Measurements from ENCODE around the gene IFRD2.
A peak's percentile ranks its signal among the peaks of the same experiment; 100 is the strongest.

IFRD2 gene

DNA sequence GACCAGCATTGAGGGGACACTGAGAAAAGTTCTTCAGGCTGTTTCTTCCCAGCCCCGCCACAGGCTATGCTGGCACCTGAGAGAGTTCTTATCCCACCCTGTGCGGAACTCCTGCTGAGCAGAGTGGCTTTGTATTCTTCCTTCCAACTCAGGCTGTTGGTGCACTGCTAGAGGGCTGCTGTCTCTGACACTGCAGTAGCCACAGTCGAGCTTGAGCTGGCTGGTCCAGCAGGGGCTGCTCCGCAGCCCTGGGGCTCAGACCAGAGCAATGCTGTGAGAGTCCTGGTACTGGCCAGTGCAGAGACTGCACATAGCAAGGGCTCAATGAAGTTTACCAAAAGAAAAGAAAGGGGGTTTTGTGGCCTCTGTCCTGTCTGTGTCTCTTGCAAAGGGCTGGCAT, 52.6 kb downstream of the IFRD2 start:
- no peak for TF ChIP-seq CTCF (IDR thresholded peaks at IDR 0.05; ENCODE audit: borderline replicate concordance, control extremely low read depth, extremely low read depth, insufficient read depth, missing control alignments)
- DNase-seq (ENCODE audit: low spot score) = no peak
- in situ Hi-C loops (cut with MboI; ENCODE audit: low sequenced_read_pairs, unreplicated experiment) = no loop called here

DNA sequence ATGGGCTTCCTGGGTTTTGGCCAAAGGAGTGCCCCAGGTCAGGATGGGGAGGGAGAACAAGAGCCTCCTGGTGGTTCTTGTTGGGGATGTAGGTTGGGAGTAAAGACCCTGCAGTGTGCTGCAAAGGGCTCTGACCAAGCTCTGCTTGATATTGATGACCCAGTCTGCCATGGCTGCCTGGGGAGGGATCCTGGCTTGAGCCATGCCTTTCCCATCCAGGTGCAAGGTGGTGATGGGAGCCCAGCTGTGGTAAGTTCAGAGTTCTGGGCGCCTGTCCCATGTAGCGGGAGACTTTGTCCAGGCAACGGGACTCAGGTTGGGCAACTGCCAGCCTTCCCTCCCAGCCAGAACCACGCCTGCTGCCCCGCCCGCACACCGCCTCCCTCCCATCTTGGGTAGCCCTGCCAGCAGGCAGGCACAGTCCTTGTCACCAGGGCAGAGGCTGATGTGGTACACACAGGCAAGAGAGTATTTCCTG, 53.6 kb downstream of the IFRD2 start:
- in situ Hi-C loops (cut with MboI; ENCODE audit: low sequenced_read_pairs, unreplicated experiment) = no loop called here
- DNase-seq (ENCODE audit: low spot score) = no peak
- no peak for TF ChIP-seq CTCF (IDR thresholded peaks at IDR 0.05; ENCODE audit: borderline replicate concordance, control extremely low read depth, extremely low read depth, insufficient read depth, missing control alignments)

DNA sequence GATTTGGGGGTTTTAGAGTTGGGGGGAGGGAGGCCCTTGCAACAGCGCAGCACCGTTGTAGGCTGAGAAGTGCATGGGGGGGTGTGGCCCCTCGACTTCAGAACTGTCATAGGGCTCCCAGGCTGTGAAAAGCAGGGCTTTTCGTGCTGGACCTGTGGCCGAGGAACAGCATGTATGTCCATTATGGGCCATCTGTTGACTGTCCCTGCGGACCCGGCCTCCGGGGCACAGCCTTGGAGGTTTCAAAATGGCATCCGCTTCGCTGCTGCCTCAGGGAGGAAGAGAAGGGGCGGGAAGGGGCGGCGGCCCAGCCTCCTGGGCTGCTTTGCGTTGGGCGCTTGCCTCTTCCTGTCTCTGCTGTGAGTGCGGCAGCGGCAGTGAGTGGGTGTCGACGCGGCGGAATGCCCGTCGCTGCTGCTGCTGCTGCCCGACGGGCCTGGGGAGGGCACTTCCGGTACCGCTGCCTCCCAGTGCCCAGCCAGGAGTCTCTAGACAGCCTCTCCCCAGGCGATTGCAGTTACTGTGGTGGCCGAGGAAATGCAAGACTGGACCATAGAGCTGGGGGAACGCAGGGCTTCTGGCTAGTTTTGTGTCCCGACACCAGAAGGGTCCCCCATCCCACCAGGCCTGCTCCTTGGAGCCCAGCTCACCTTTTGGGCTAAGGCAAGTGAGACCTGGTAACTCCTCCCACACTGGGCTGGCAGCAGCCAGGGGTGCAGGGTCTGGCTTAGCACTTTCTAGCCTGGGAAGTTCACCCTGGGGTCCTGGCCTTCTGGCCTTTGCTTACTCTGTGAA, 54.3 kb downstream of the IFRD2 start:
- DNase-seq (ENCODE audit: low spot score) = peak; percentile 90
- in situ Hi-C loops (cut with MboI; ENCODE audit: low sequenced_read_pairs, unreplicated experiment) = no loop called here
- no peak for TF ChIP-seq CTCF (IDR thresholded peaks at IDR 0.05; ENCODE audit: borderline replicate concordance, control extremely low read depth, extremely low read depth, insufficient read depth, missing control alignments)

All from GM13976 (cell line).